ENCODE data around the gene RBM19. TPM values are rescaled to one million over a fixed set of nuclear protein-coding genes. Genes with fewer than 3 reads are reported as not detected.

Gene RBM19
- total RNA-seq, 2 donors from 2014 or later = 39.9 to 54.3 TPM

GRCh38 chr12:113954547-113954946 lies 11.6 kb downstream of the RBM19 start:
- Histone ChIP-seq H3K27ac (no peak overlapping the region), H3K9me3 (no peaks in the 10 kb centered on the region), H3K27me3 (replicated peaks; ENCODE audit: insufficient read depth) (no peaks in the 10 kb centered on the region), H3K36me3 (peaks cover 55% of the 10 kb centered on the region), H3K4me3 (no peak overlapping the region), H3K4me1 (ENCODE audit: control insufficient read depth in 1 of 2, low read depth in 2 of 2) (no peaks in the 10 kb centered on the region)
- TF ChIP-seq, protein P1, sequence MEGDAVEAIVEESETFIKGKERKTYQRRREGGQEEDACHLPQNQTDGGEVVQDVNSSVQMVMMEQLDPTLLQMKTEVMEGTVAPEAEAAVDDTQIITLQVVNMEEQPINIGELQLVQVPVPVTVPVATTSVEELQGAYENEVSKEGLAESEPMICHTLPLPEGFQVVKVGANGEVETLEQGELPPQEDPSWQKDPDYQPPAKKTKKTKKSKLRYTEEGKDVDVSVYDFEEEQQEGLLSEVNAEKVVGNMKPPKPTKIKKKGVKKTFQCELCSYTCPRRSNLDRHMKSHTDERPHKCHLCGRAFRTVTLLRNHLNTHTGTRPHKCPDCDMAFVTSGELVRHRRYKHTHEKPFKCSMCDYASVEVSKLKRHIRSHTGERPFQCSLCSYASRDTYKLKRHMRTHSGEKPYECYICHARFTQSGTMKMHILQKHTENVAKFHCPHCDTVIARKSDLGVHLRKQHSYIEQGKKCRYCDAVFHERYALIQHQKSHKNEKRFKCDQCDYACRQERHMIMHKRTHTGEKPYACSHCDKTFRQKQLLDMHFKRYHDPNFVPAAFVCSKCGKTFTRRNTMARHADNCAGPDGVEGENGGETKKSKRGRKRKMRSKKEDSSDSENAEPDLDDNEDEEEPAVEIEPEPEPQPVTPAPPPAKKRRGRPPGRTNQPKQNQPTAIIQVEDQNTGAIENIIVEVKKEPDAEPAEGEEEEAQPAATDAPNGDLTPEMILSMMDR (IDR thresholded peaks at IDR 0.05) = no peak
- DNase-seq (ENCODE audit: low spot score) (no peak), ATAC-seq (ENCODE audit: insufficient number of reproducible peaks, low FRiP score, low read depth) (no peak)

DNA sequence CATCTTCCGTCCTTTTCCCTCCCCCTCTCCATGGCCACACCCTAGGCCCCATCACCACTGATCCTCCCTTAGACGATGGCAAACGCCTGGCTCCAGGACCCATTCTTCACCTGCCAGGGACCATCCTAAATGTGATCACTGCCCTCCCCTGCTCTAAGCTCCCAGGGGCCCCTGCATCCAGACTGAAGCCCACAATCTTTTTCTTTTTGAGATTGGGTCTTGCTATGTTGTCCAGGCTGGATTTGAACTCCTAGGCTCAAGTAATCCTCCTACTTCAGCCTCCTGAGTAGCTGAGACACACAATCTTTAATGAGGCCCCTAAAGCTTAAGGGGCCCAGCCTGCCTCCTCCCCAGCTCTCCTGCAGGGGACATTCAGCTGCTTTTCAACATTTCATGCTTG lies 15.3 kb downstream of the RBM19 start:
- Histone ChIP-seq H3K27ac (no peak overlapping the region), H3K4me3 (no peak overlapping the region), H3K36me3 (peaks cover 56% of the 10 kb centered on the region), H3K4me1 (ENCODE audit: control insufficient read depth in 1 of 2, low read depth in 2 of 2) (no peaks in the 10 kb centered on the region), H3K9me3 (no peaks in the 10 kb centered on the region), H3K27me3 (replicated peaks; ENCODE audit: insufficient read depth) (no peaks in the 10 kb centered on the region)
- TF ChIP-seq, protein P1 (IDR thresholded peaks at IDR 0.05) = no peak
- DNase-seq (ENCODE audit: low spot score) = no peak
- no peak for ATAC-seq (ENCODE audit: insufficient number of reproducible peaks, low FRiP score, low read depth)

- Histone ChIP-seq H3K4me3 (no peak overlapping the region), H3K9me3 (no peaks in the 10 kb centered on the region), H3K4me1 (ENCODE audit: control insufficient read depth in 1 of 2, low read depth in 2 of 2) (no peaks in the 10 kb centered on the region), H3K36me3 (peaks cover 54% of the 10 kb centered on the region), H3K27me3 (replicated peaks; ENCODE audit: insufficient read depth) (no peaks in the 10 kb centered on the region), H3K27ac (no peak overlapping the region)
- TF ChIP-seq, protein P1 (IDR thresholded peaks at IDR 0.05) = no peak
- no peak for DNase-seq (ENCODE audit: low spot score)
- no peak for ATAC-seq (ENCODE audit: insufficient number of reproducible peaks, low FRiP score, low read depth)
Observed at GRCh38 chr12:113949321-113950305, 16.5 kb downstream of the RBM19 start.

DNA sequence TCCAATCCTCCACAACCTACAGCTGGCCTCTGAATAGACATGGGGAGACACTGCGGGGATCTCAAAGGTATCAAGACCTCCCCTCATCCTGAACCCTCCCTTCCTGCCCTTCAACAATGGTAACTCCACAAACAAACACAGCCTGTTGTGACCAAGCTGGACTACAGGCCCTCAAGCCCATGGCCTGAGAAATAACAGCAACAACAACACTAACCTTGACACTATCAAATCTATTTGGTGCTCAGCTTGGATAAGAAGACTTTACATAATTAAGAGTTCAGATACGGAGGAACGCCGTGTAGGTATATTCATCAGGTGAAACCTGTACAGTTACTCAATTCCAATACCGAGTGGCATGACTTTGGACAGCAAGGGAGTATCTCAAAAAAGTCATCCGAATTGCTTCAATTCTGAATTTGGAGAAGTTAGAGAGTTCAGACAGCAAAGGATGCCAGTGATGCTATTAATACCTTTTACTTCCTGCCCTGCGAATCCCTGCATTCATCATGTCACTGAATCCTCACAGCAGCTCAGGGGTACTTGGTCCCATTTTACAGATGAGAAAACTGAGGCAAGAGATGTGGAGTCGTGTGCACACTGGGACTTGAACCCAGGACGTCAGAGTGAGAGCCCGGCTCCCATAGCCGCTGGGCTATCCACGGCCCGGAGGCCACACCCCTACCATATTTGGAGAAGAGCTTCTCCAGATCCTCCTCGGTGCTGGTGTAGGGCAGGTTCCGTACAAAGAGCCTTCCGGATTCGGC lies 17.8 kb downstream of the RBM19 start:
- TF ChIP-seq, protein P1 (IDR thresholded peaks at IDR 0.05) = no peak
- DNase-seq (ENCODE audit: low spot score) (no peak), ATAC-seq (ENCODE audit: insufficient number of reproducible peaks, low FRiP score, low read depth) (no peak)
- H3K36me3 ChIP-seq = peaks cover 51% of the 10 kb centered on the region
- no peaks in the 10 kb centered on the region for H3K27me3 ChIP-seq (replicated peaks; ENCODE audit: insufficient read depth)
- H3K27ac ChIP-seq = no peak overlapping the region
- H3K4me1 ChIP-seq (ENCODE audit: control insufficient read depth in 1 of 2, low read depth in 2 of 2) = no peaks in the 10 kb centered on the region
- H3K9me3 ChIP-seq = no peaks in the 10 kb centered on the region
- no peak overlapping the region for H3K4me3 ChIP-seq

DNA sequence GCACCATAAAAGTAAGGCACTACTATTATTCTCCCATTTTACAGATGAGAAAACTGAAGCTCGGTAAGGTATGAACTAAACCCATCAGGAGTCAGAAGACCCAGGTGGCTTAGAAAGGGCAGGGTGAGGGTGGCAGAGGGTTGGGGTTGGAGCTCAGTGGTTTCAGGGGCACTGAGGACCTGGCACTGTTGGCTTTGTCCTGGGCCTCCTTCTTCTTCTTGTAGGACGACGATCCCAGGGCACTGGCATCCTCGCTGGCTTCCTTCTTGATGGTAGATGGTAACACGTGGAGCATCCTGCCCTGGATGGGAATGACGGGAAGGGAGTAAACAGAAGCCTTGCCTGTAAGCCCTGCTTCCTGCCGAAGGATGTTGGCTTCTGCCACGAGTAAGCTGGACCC lies 19.9 kb downstream of the RBM19 start:
- no peaks in the 10 kb centered on the region for H3K9me3 ChIP-seq
- H3K4me1 ChIP-seq (ENCODE audit: control insufficient read depth in 1 of 2, low read depth in 2 of 2) = no peaks in the 10 kb centered on the region
- no peaks in the 10 kb centered on the region for H3K27me3 ChIP-seq (replicated peaks; ENCODE audit: insufficient read depth)
- H3K4me3 ChIP-seq = no peak overlapping the region
- no peak overlapping the region for H3K27ac ChIP-seq
- TF ChIP-seq, protein P1 (IDR thresholded peaks at IDR 0.05) = no peak
- peaks cover 63% of the 10 kb centered on the region for H3K36me3 ChIP-seq
- ATAC-seq (ENCODE audit: insufficient number of reproducible peaks, low FRiP score, low read depth) (no peak), DNase-seq (ENCODE audit: low spot score) (no peak)
